ENCODE measurements around the gene PSKH1.
"Not testable (repeated sequence)": the region's sequence is repeated elsewhere in the genome, so short reads cannot be mapped to it uniquely, and the experiment has no call there.

The PSKH1 gene

GRCh38 chr16:67892899-67893742, at the start of gene PSKH1:
TSS of gene PSKH1 (plus strand) at chr16:67893254. CDS start at chr16:67908750, 15,496 bp downstream.
- DNase-seq: peak; percentile 90 to 95 (median 91)

GRCh38 chr16:67843343-67843765, 49.7 kb upstream of the PSKH1 start:
- no peak for DNase-seq

- no peak for DNase-seq
Measured at GRCh38 chr16:67844497-67844896, 48.6 kb upstream of the PSKH1 start.

GRCh38 chr16:67845291-67846062, 47.6 kb upstream of the PSKH1 start:
- DNase-seq: no peak

GRCh38 chr16:67846063-67846319, 47.1 kb upstream of the PSKH1 start:
- no peak for DNase-seq

- peak; percentile 89 to 97 (median 96) for DNase-seq
Measured at GRCh38 chr16:67846320-67847063, 46.6 kb upstream of the PSKH1 start, which contains the start of gene NUTF2. TSS of gene NUTF2 (plus strand) at chr16:67846933. CDS start at chr16:67865131, 18,198 bp downstream.

GRCh38 chr16:67847064-67847861, 45.8 kb upstream of the PSKH1 start, which contains the start of gene CENPT:
TSS of gene CENPT (minus strand) at chr16:67847693. CDS start at chr16:67833859, 13,834 bp downstream.
- DNase-seq: peak in 2 of 3 experiments; percentile 48 to 52

GRCh38 chr16:67848118-67848517, 44.9 kb upstream of the PSKH1 start:
- DNase-seq: no peak

GRCh38 chr16:67853670-67854069, 39.4 kb upstream of the PSKH1 start:
- DNase-seq: no peak

- DNase-seq: no peak
Measured at GRCh38 chr16:67855789-67856188, 37.3 kb upstream of the PSKH1 start.

GRCh38 chr16:67856927-67857546, 36.0 kb upstream of the PSKH1 start:
- no peak for DNase-seq

- peak; percentile 12 to 95 (median 83) for DNase-seq
Measured at GRCh38 chr16:67857547-67858233, 35.4 kb upstream of the PSKH1 start.

- peak in 1 of 3 experiments; percentile 40 for DNase-seq
Measured at GRCh38 chr16:67858500-67858899, 34.6 kb upstream of the PSKH1 start.

- DNase-seq: no peak
Measured at GRCh38 chr16:67860589-67861398, 32.3 kb upstream of the PSKH1 start.

GRCh38 chr16:67861877-67862276, 31.2 kb upstream of the PSKH1 start:
- DNase-seq: no peak

- DNase-seq: no peak
Measured at GRCh38 chr16:67862623-67863583, 30.2 kb upstream of the PSKH1 start.

- not testable (repeated sequence) for DNase-seq
Measured at GRCh38 chr16:67864044-67864443, 29.0 kb upstream of the PSKH1 start.

- no peak for DNase-seq
Measured at GRCh38 chr16:67864594-67864993, 28.5 kb upstream of the PSKH1 start.

- peak in 2 of 3 experiments; percentile 14 to 55 for DNase-seq
Measured at GRCh38 chr16:67865318-67865717, 27.7 kb upstream of the PSKH1 start.
